Right cardiac atrium (tissue), 5 donors: ENCODE results near the gene ARHGAP6. TPM values are rescaled to one million over a fixed set of nuclear protein-coding genes. Genes with fewer than 3 reads are reported as not detected.

Experiments
- ATAC-seq, 2 donors: fragments of 200-7000 bp; cut with Tn5 transposase; one replicate each; pipeline versions ENCODE4 v1.8.0 to v1.9.1; 2020; ENCODE audit warnings: moderate library complexity in 2 of 2, mild to moderate bottlenecking in 1 of 2
- DNase-seq, 3 donors: peaks; one replicate each; pipeline ENCODE4 v3.0.0-alpha.2; 2020
- H3K27ac ChIP-seq: one replicate; pipeline ENCODE4 v1.5.1; 2013; ENCODE audit warnings: mild to moderate bottlenecking, low read length, control low read depth, moderate library complexity
- H3K27me3 ChIP-seq: one replicate; pipeline ENCODE4 v1.6.1; 2013; ENCODE audit not compliant: control insufficient read depth, insufficient read depth
- H3K4me1 ChIP-seq: one replicate; pipeline ENCODE4 v1.6.1; 2013; ENCODE audit warnings: low read length; ENCODE audit not compliant: control insufficient read depth, insufficient read depth
- H3K4me3 ChIP-seq: one replicate; pipeline ENCODE4 v1.5.1; 2013; ENCODE audit warnings: low read length, control low read depth
- H3K9me3 ChIP-seq: one replicate; pipeline ENCODE4 v1.6.1; 2013; ENCODE audit warnings: low read length; ENCODE audit not compliant: control insufficient read depth
- WGBS: extraction: QIAGEN DNeasy Blood & Tissue Kit; methylation state at CpG from one replicate; pipeline ENCODE4 v1.1.7; 2013; 5-methylcytosine and 5-hydroxymethylcytosine counted together
- intact Hi-C, 4 donors: fragments of 100-400 bp; cut with DNase I; formaldehyde crosslinking; loops; one replicate each; pipeline versions ENCODE4 v1.11.0 to v1.14.0; 2022 to 2023
- polyA plus RNA-seq: library from polyadenylated mRNA; stranded (reverse); fragments of 200-250 nt; gene quantifications from one replicate; pipeline ENCODE4 v1.2.3, GENCODE V29; 2013
- total RNA-seq, 4 donors: library from RNA; stranded (reverse); fragmentation: NEBNext Ultra II Directional; extraction: Animal tissue kit (Norgen Biotek cat#: 25700); gene quantifications; one replicate each; pipeline ENCODE4 v1.2.1, GENCODE V29; 2021
- donor health status: healthy with polysubstance abuse.
- donor health status: DM: no; HTN: yes; CAD: no.
- donor health status: DM: no; HTN: no; CAD: no.
- donor health status: DM: no; HTN: yes; CAD: no; lungs with severe emphysema.
- donor health status: DM: yes; HTN: yes; CAD: no.

Gene ARHGAP6
- total and polyA plus RNA-seq, 5 donors, result 2.3 to 4.5 (median 3.1) TPM

DNA sequence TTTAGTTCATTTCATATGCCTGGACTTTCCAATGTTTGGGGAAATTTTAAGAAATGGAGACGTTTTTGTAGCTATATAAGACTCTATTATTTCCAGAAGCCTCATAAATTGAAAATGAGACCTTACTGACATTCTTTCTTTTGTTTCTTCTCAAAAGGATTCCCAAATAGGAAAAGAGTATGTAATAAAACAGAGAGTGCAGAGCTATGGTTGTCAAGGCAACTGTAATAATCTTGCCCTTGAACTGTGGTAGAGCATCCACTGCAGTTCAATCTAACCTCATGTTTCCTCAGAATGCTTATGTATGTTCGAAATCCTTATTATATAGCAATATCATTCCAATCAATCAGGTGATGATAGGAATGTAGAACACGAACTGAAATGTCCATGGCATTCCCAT, 318.4 kb downstream of the ARHGAP6 start:
- H3K4me1 ChIP-seq, result no peaks in the 10 kb centered on the region
- H3K4me3 ChIP-seq, result no peak overlapping the region
- H3K27ac ChIP-seq, result no peak overlapping the region
- DNase-seq (no peak), ATAC-seq (no peak)
- intact Hi-C loops, result no loop called here
- 71% methylated on average over 3 of the region's 3 CpGs for WGBS
- H3K27me3 ChIP-seq, result no peaks in the 10 kb centered on the region
- H3K9me3 ChIP-seq, result no peaks in the 10 kb centered on the region

DNA sequence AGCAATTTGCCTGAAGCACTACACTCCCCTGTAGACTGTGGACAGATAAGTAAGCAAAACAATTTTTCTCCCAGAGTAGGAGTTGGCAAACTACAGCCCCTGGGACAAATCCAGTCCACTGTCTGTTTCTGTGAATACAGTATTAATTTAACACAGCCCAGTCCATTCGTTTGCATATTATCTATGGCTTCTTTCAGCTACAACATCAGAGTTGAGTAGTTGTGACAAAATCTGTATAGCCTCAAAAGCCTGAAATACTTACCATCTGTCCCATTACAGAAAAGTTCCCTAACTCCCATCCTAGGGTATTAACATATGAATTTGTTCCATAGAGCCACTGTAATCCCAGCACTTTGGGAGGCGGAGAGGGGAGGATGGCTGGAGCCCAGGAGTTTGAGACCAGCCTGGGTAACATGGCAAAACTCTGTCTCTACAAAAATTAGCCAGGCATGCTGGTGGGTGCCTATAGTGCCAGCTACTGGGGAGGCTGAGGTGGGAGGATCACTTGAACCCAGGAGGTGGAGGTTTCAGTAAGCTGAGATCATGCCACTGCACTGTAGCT, 319.5 kb downstream of the ARHGAP6 start:
- H3K4me3 ChIP-seq, result no peak overlapping the region
- H3K4me1 ChIP-seq, result no peaks in the 10 kb centered on the region
- ATAC-seq (peak in 1 of 2 donors; percentile 40), DNase-seq (peak in 1 of 3 donors; percentile 43)
- H3K9me3 ChIP-seq, result no peaks in the 10 kb centered on the region
- no peaks in the 10 kb centered on the region for H3K27me3 ChIP-seq
- 82% methylated on average over 2 of the region's 2 CpGs for WGBS
- H3K27ac ChIP-seq, result no peak overlapping the region
- intact Hi-C loops, result no loop called here

DNA sequence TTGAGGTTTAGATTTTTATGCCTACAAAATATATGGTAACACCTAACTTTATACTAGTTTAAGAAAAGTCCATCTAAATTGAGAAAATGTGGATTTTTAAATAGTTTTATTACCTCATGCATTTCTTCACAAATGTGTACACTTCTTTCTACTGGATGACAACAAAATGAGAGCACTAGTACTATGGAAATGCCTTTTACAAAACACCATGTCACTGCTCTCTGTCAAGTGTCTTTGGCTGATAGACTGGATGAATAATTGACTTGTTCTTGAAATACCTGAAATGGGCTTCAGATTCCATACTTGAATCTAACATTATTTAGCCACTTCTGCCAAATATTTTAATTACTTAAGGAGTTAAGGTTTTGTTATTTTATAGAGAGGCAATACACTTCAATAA, 323.0 kb downstream of the ARHGAP6 start:
- Histone ChIP-seq H3K27me3 (no peaks in the 10 kb centered on the region), H3K4me1 (no peaks in the 10 kb centered on the region), H3K9me3 (no peaks in the 10 kb centered on the region), H3K27ac (no peak overlapping the region), H3K4me3 (no peak overlapping the region)
- no peak for ATAC-seq
- intact Hi-C loops, result no loop called here
- no peak for DNase-seq

DNA sequence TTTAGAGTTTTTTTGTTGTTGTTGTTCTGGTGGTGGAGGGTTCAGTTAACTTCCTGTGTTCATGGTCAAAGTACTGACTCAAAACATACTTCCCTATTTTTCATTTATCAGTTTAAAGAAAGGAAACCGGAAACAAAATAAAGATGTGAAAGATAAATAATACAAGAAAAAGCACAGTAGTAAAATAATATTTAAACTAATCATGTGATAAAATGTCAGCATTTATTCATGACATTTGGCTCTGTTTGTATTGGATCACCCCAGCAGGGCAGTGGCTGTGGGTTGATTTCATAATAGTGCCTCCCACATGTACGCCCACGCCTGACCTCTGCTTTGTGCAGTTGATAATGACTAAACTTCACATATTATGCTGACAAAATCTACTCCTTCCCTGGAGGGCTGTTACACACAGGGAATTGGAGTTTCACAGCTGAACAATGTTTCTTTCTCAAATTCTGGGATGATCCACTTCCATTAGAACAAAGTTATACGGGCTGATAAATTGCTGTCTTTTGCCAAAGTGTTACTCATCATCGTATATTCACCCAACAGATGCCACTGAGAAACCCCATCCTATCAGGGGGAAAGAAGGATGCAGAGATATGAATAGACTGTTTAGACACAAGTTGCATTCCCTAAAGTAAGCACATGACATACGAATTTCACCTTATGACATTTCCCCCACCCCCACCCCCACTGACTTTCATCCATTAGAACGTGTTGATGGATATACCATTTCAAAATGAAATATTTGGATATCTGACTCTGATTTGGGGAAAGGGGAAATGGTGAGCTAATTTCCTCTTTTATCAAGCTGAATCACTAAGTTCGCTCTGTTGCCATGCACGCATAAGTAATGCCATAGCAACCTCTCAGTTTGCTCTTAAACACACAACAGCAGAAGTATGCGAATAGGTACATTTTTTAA, 324.2 kb downstream of the ARHGAP6 start:
- DNase-seq (peak; percentile 68 to 80 (median 77)), ATAC-seq (peak; percentile 92 to 95)
- H3K27me3 ChIP-seq, result no peaks in the 10 kb centered on the region
- no peaks in the 10 kb centered on the region for H3K9me3 ChIP-seq
- 23% methylated on average over 10 of the region's 10 CpGs for WGBS
- no peaks in the 10 kb centered on the region for H3K4me1 ChIP-seq
- H3K4me3 ChIP-seq, result no peak overlapping the region
- peak overlapping the region; percentile 37 for H3K27ac ChIP-seq
- intact Hi-C loops, result no loop called here

DNA sequence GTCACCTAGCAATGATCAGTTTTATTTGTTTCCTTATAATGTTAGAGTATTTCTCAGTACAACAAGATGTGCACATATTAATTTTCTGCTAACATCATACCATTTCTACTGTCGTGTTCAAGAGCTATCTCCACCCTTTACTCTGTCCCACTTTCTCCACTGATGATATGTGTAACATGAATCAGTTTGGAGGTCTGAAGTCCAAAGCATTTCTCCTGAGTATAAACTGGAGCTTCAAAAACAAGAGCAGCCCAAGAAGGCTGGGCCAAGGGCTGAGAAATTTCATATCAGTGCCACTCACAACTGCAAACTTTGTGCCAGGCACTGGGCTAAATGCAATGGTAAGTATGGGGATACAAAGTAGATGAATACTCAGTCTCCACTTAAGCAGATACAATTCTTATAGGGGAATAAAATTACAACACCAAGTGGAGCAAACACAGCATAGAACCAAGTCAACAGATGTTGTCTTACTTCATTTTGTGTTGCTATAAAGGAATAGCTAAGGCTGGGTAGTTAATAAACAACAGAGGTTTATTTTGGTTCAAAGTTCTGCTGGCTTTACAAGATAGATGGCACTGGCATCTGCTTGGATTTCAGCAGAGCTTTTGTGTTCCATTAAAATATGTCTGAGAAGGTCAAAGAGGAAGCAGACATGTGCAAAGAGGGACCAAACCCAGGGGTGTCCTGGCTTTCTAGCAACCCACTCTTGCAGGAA, 328.3 kb downstream of the ARHGAP6 start:
- no peaks in the 10 kb centered on the region for H3K9me3 ChIP-seq
- DNase-seq, result no peak
- H3K4me1 ChIP-seq, result no peaks in the 10 kb centered on the region
- H3K27ac ChIP-seq, result no peak overlapping the region
- H3K4me3 ChIP-seq, result no peak overlapping the region
- ATAC-seq, result no peak
- no peaks in the 10 kb centered on the region for H3K27me3 ChIP-seq
- 90% methylated on average over 1 of the region's 1 CpG for WGBS
- intact Hi-C loops, result no loop called here

DNA sequence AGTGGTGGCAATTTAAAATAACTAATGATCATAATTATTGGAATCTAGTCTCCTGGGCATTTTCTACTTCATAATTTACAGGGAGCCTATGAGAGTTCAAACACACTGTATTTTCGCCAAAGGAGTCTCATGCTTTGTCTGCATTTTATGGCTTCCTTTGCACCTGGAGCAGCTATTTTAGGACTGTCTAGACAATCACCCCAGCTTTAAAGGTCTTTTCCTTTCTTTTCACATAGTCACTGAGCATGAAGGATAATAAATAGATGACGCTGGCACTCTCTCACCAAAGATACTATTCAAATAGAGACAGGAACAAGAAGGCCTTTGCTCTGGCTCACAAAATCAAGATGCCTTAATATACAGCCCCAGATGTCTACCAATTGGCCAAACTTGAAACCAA, 329.5 kb downstream of the ARHGAP6 start:
- Histone ChIP-seq H3K9me3 (no peaks in the 10 kb centered on the region), H3K4me3 (no peak overlapping the region), H3K27me3 (no peaks in the 10 kb centered on the region), H3K27ac (no peak overlapping the region), H3K4me1 (no peaks in the 10 kb centered on the region)
- ATAC-seq, result no peak
- intact Hi-C loops, result no loop called here
- no peak for DNase-seq
- 81% methylated on average over 2 of the region's 2 CpGs for WGBS

DNA sequence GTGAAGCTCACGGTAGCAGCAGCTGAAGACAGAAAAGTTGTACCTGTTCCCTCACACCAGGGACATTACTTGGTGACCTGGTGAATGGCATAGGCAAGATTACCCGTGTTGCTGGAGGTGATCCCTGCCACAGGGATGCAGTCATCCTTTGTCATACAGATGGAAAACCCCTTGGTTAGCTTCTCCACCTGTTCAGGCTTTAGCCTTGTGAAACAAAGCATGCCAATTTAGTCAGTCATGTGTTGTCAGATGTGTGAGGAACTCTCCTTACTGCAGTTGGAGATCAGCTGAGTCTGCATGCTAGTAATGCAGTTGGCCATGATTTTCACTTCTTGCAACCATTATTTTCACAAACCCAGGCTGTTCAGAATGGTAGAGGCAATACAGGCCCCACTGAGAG, 331.6 kb downstream of the ARHGAP6 start:
- no peak overlapping the region for H3K27ac ChIP-seq
- H3K4me1 ChIP-seq, result no peaks in the 10 kb centered on the region
- intact Hi-C loops, result no loop called here
- no peak for DNase-seq
- H3K27me3 ChIP-seq, result no peaks in the 10 kb centered on the region
- no peak for ATAC-seq
- no peak overlapping the region for H3K4me3 ChIP-seq
- no peaks in the 10 kb centered on the region for H3K9me3 ChIP-seq
- WGBS, result 82% methylated on average over 2 of the region's 2 CpGs

DNA sequence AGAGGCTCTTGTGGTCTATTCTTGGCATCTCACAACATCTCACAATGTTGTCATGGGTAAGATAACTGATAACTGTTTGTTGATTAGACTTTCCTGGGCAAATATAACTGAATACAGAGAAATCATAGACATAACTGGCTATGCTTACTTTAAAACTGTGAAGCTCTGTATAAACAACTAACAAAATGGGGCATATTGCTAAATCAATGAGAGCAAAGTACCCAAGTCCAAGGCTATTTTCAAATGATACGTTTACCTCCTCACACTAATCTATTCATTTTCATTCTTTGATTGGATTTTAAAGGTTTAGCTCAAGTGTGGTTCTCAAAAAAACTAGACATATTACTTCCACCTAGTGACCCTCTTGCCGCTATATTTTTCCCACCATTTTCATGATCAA, 333.9 kb downstream of the ARHGAP6 start:
- intact Hi-C loops, result no loop called here
- Histone ChIP-seq H3K27me3 (no peaks in the 10 kb centered on the region), H3K27ac (no peak overlapping the region), H3K4me3 (no peak overlapping the region), H3K9me3 (no peaks in the 10 kb centered on the region), H3K4me1 (no peaks in the 10 kb centered on the region)
- WGBS, result 92% methylated on average over 2 of the region's 2 CpGs
- DNase-seq (no peak), ATAC-seq (no peak)

DNA sequence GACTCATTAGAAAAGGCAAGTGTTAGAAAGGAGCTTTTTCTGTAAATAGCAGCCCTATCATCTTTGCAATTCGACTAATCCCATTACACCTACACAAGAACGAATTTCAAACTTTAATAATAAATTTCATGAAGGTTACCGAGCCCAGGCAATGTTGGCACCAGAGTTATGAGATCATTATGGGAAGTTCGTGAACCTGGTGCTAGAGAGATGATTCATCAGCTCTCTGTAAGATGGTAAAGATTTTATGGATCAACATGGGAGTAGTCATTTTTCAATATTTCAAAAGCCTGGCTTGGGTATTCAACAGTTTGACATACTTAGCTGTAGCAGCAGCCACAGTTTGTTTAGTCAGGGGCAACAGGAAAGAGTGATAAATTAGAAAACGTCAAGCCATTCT, 336.7 kb downstream of the ARHGAP6 start:
- DNase-seq (no peak), ATAC-seq (no peak)
- Histone ChIP-seq H3K27me3 (no peaks in the 10 kb centered on the region), H3K27ac (no peak overlapping the region), H3K4me1 (no peaks in the 10 kb centered on the region), H3K4me3 (no peak overlapping the region), H3K9me3 (no peaks in the 10 kb centered on the region)
- intact Hi-C loops, result no loop called here
- 66% methylated on average over 5 of the region's 5 CpGs for WGBS

DNA sequence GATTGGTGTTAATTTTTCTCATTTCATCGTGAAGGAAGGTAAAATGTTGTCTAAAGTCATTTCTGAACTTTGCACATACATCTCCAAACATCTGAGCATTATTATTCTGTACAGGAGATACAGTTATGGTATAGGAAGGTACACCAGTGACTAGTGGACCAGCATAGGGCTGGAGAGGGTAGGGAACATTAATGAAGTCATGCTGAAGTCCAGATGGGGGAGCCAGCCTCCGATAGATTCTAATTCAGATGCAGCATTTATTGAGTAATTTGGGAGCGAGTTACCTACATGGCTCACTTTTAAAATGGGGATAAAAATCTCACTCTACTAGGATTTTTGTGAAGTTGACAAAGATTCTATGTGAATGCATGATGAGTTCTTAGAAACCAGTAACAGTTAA, 337.6 kb downstream of the ARHGAP6 start:
- intact Hi-C loops, result no loop called here
- no peaks in the 10 kb centered on the region for H3K4me1 ChIP-seq
- H3K4me3 ChIP-seq, result no peak overlapping the region
- no peak for ATAC-seq
- no peaks in the 10 kb centered on the region for H3K9me3 ChIP-seq
- H3K27ac ChIP-seq, result no peak overlapping the region
- H3K27me3 ChIP-seq, result no peaks in the 10 kb centered on the region
- DNase-seq, result no peak
- WGBS, result 92% methylated on average over 3 of the region's 3 CpGs

DNA sequence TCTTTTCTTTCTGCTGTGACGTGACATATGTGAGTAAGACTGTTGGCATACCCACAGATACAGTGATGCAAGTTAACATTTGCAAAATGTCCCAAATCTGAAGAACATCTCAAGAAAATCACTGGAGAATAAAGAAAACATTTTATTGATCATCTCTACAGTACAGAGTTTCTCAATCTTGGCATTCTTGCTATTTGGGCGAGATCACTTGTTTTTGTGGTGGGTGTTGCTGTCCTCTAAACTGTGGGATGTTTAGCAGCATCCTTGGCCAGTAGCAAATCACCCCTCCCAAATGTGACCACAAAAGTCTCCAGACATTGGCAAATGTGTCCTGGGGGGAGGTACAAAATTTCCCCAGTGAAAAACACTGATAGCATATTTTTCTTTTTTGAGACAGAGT, 343.7 kb downstream of the ARHGAP6 start:
- Histone ChIP-seq H3K27ac (no peak overlapping the region), H3K9me3 (no peaks in the 10 kb centered on the region), H3K4me3 (no peak overlapping the region), H3K4me1 (no peaks in the 10 kb centered on the region), H3K27me3 (no peaks in the 10 kb centered on the region)
- ATAC-seq (no peak), DNase-seq (no peak)
- WGBS, result 56% methylated on average over 2 of the region's 2 CpGs
- intact Hi-C loops, result no loop called here
